ENCODE data around the gene LTBP4.

Gene LTBP4

DNA sequence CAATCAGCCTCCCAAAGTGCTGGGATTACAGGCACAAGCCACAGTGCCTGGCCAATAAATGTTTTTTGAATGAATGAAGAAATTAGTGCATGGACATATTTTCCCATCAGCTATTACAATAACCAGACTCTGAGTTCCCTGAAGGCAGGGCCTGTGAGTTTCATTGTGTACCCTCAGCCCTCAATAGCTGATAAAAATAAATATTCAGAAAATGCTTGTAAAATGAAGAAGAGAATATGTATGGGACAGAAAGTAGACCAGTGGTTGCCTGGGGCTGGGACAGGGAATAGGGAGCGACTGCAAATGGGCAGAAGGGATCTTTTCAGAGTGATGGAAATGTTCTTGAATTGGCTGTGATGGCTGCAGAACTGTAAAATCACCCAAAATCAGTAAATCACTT lies 60.4 kb downstream of the LTBP4 start:
- H3K4me2 ChIP-seq (ENCODE audit: low read length), result no peak overlapping the region
- no peak overlapping the region for H3K27ac ChIP-seq (ENCODE audit: low read depth, low read length)
- H3K4me1 ChIP-seq (ENCODE audit: control insufficient read depth, low read length), result peaks cover 15% of the 10 kb centered on the region
- no peak overlapping the region for H3K4me3 ChIP-seq (ENCODE audit: low read length)
- no peaks in the 10 kb centered on the region for H3F3A ChIP-seq (ENCODE audit: control insufficient read depth, insufficient read depth)
- H3K36me3 ChIP-seq (ENCODE audit: control insufficient read depth, low read length), result no peaks in the 10 kb centered on the region
- no peaks in the 10 kb centered on the region for H3K9me3 ChIP-seq (ENCODE audit: control insufficient read depth, insufficient read depth, low read length)
- TF ChIP-seq, protein P1, sequence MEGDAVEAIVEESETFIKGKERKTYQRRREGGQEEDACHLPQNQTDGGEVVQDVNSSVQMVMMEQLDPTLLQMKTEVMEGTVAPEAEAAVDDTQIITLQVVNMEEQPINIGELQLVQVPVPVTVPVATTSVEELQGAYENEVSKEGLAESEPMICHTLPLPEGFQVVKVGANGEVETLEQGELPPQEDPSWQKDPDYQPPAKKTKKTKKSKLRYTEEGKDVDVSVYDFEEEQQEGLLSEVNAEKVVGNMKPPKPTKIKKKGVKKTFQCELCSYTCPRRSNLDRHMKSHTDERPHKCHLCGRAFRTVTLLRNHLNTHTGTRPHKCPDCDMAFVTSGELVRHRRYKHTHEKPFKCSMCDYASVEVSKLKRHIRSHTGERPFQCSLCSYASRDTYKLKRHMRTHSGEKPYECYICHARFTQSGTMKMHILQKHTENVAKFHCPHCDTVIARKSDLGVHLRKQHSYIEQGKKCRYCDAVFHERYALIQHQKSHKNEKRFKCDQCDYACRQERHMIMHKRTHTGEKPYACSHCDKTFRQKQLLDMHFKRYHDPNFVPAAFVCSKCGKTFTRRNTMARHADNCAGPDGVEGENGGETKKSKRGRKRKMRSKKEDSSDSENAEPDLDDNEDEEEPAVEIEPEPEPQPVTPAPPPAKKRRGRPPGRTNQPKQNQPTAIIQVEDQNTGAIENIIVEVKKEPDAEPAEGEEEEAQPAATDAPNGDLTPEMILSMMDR (IDR thresholded peaks at IDR 0.05; ENCODE audit: low read depth, low read length, poor library complexity, severe bottlenecking), result no peak
- no peak for TF ChIP-seq EZH2phosphoT487 (IDR thresholded peaks at IDR 0.05; ENCODE audit: borderline replicate concordance, low read length)
- no peaks in the 10 kb centered on the region for H3K9me2 ChIP-seq (replicated peaks; ENCODE audit: control insufficient read depth, low read length)
- no peaks in the 10 kb centered on the region for H3K79me2 ChIP-seq (ENCODE audit: control insufficient read depth, low read length)
- H4K20me1 ChIP-seq (ENCODE audit: control insufficient read depth, insufficient read depth, low read depth, low read length), result no peaks in the 10 kb centered on the region
- peaks cover 4% of the 10 kb centered on the region; the same call in 1 of the 2 replicates for H3K27me3 ChIP-seq (ENCODE audit: control insufficient read depth, low read length)

DNA sequence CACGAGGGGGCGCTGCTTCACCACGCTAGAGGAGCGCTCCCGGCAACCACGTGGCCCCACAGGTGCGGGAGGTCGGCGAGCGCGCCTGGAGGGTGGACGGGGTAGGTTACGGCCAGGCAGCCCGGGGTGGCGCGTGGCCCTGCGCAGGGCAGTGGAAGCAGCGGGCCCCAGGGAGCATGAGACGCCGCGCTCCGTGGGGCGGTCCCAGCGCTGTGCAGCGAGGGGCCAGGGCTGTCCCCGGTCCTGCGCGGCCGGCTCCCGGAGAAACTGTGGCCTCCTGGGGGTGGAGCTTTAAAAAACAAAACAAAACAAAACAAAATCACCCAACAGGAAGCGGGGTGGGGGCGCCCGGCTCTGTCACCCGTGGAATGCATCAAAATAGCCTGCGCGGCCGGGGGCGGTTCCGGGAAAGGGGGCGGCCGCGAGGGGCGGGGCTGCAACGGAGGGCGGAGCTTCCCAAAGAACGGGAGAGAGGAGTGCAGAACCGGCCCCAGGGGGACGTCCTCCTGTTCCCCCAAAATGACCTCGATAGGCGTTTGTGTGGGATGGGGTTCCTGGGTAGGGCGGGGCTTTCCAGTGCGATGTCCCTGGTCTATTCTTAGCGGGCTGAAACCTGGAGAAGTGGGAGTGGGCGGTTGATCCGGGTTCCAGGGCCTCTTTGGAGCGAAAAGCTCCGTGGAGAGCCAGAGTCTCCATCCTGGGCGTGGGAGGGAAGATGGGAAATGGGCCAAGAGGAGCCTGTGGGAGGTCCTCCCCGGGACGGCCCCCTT lies 61.9 kb downstream of the LTBP4 start:
- Histone ChIP-seq H3K27ac (ENCODE audit: low read depth, low read length) (peak overlapping the region; percentile 53), H4K20me1 (ENCODE audit: control insufficient read depth, insufficient read depth, low read depth, low read length) (no peaks in the 10 kb centered on the region), H3K79me2 (ENCODE audit: control insufficient read depth, low read length) (no peaks in the 10 kb centered on the region), H3K9me2 (replicated peaks; ENCODE audit: control insufficient read depth, low read length) (no peaks in the 10 kb centered on the region), H3K4me3 (ENCODE audit: low read length) (peak overlapping the region; percentile 71), H3K36me3 (ENCODE audit: control insufficient read depth, low read length) (no peaks in the 10 kb centered on the region), H3F3A (ENCODE audit: control insufficient read depth, insufficient read depth) (no peaks in the 10 kb centered on the region), H3K4me2 (ENCODE audit: low read length) (peak overlapping the region; percentile 84), H3K27me3 (ENCODE audit: control insufficient read depth, low read length) (peaks cover 3% of the 10 kb centered on the region; the same call in 1 of the 2 replicates), H3K4me1 (ENCODE audit: control insufficient read depth, low read length) (peaks cover 15% of the 10 kb centered on the region), H3K9me3 (ENCODE audit: control insufficient read depth, insufficient read depth, low read length) (no peaks in the 10 kb centered on the region)
- TF ChIP-seq, protein P1 (IDR thresholded peaks at IDR 0.05; ENCODE audit: low read depth, low read length, poor library complexity, severe bottlenecking), result no peak
- TF ChIP-seq EZH2phosphoT487 (IDR thresholded peaks at IDR 0.05; ENCODE audit: borderline replicate concordance, low read length), result no peak

DNA sequence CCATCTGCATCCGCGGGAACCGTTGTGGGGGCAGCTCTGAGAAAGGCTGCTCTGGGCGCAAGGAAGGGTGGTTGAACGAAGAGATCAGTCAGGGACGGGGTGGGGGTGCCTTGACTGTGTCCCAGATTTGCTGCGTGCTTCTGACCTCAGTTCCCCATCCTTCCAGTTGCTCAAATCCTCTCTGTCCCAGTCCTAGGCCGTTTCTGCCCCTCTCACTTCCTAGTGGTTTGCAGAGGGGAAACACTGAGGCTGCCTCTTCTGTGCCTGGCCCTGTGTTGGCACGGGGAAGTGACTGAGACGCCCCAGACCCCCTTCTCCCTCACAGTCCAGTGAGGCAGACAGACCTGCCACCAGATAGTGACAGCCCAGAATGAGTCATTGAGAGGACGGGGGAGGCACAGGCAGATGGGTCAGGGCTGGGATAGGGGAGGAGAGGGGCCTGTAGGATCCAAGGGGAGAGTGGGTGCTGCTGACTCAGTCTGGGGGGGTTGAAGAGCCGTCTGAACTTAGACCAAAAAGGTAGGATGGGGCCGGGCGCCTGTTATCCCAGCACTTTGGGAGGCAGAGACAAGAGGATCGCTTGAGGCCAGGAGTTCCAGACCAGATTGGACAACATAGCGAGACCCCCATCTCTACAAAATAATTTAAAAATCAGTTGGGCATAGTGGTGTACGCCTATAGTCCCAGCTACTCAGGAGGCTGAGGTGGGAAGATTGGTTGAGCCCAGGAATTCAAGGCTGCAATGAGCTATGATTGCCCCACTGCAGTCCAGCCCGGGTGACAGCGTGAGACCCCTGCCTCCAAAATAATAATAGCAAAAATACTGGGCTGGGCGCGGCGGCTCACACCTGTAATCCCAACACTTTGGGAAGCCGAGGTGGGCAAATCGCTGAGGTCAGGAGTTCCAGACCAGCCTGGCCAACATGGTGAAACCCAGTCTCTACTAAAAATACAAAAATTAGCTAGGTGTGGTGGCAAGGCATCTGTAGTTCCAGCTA lies 62.8 kb downstream of the LTBP4 start:
- Histone ChIP-seq H3K4me3 (ENCODE audit: low read length) (peak overlapping the region; percentile 71), H3K36me3 (ENCODE audit: control insufficient read depth, low read length) (no peaks in the 10 kb centered on the region), H4K20me1 (ENCODE audit: control insufficient read depth, insufficient read depth, low read depth, low read length) (no peaks in the 10 kb centered on the region), H3K4me1 (ENCODE audit: control insufficient read depth, low read length) (peaks cover 15% of the 10 kb centered on the region), H3K4me2 (ENCODE audit: low read length) (peak overlapping the region; percentile 84), H3K9me3 (ENCODE audit: control insufficient read depth, insufficient read depth, low read length) (peaks cover 3% of the 10 kb centered on the region; the same call in 1 of the 2 replicates), H3K79me2 (ENCODE audit: control insufficient read depth, low read length) (no peaks in the 10 kb centered on the region), H3K27ac (ENCODE audit: low read depth, low read length) (peak overlapping the region; percentile 53), H3K27me3 (ENCODE audit: control insufficient read depth, low read length) (peaks cover 3% of the 10 kb centered on the region; the same call in 1 of the 2 replicates), H3F3A (ENCODE audit: control insufficient read depth, insufficient read depth) (no peaks in the 10 kb centered on the region), H3K9me2 (replicated peaks; ENCODE audit: control insufficient read depth, low read length) (no peaks in the 10 kb centered on the region)
- TF ChIP-seq EZH2phosphoT487 (IDR thresholded peaks at IDR 0.05; ENCODE audit: borderline replicate concordance, low read length), result no peak
